B cell (primary cell): Measurements from ENCODE around the gene ALKBH6. TPM values are rescaled to one million over a fixed set of nuclear protein-coding genes. Genes with fewer than 3 reads are reported as not detected.

Source experiments
- ATAC-seq: fragments of 200-7000 bp; cut with Tn5 transposase; one replicate; pipeline ENCODE4 v1.10.0; 2021; ENCODE audit warnings: low read depth, mild to moderate bottlenecking, moderate number of reproducible peaks, moderate library complexity
- CTCF ChIA-PET: fragments of 350-600 bp; sonication (Branson Sonifier 250); formaldehyde crosslinking; loops from one replicate; lab custom pipeline; 2021; ENCODE audit warnings: antibody characterized with exemption, inconsistent platforms; lab: Charles Lee
- POLR2A ChIA-PET: fragments of 350-600 bp; sonication (Branson Sonifier 250); formaldehyde crosslinking; loops from one replicate; lab custom pipeline; 2021; ENCODE audit warnings: antibody characterized with exemption; lab: Charles Lee
- DNase-seq: peaks from one replicate; pipeline ENCODE4 v3.0.0; 2013
- H2AFZ ChIP-seq: 2 replicates; pipeline ENCODE4 v1.6.1; 2012; ENCODE audit warnings: mild to moderate bottlenecking, low read depth, low read length; ENCODE audit not compliant: insufficient read depth, poor library complexity, severe bottlenecking
- H3K27ac ChIP-seq, 2 donors: 1 replicate in 1 of 2; 2 replicates in 1 of 2; pipeline ENCODE4 v1.5.1; 2012 to 2013; ENCODE audit warnings: low read length in 2 of 2, mild to moderate bottlenecking in 2 of 2, moderate library complexity in 1 of 2
- H3K27me3 ChIP-seq, 4 experiments: fragments of 200-600 bp in 1 of 4; sonication (generic) in 1 of 4; replicated peaks in 1 of 4; 1 replicate in 2 of 4; 2 replicates in 2 of 4; pipeline versions ENCODE4 v1.6.1 to v1.7.0; 2013 to 2016; ENCODE audit warnings: low read length in 3 of 4, mild to moderate bottlenecking in 2 of 4, mixed read lengths in 1 of 4, moderate library complexity in 1 of 4; ENCODE audit not compliant: insufficient read depth in 4 of 4, control insufficient read depth in 3 of 4; ENCODE audit errors: control extremely low read depth in 1 of 4
- H3K36me3 ChIP-seq, 2 experiments: replicated peaks in 1 of 2; 1 replicate in 1 of 2; 2 replicates in 1 of 2; pipeline versions ENCODE4 v1.6.1 to v1.7.1; 2013; ENCODE audit warnings: low read length in 1 of 2; ENCODE audit not compliant: insufficient read depth in 2 of 2, control insufficient read depth in 1 of 2; ENCODE audit errors: control extremely low read depth in 1 of 2, extremely low read depth in 1 of 2
- H3K4me1 ChIP-seq, 2 donors: fragments of 200-600 bp in 1 of 2; sonication (generic) in 1 of 2; 1 replicate in 1 of 2; 2 replicates in 1 of 2; pipeline versions ENCODE4 v1.5.1 to v1.6.1; 2013 to 2017; ENCODE audit warnings: low read length in 2 of 2; ENCODE audit not compliant: control insufficient read depth in 2 of 2, insufficient read depth in 2 of 2
- H3K4me2 ChIP-seq: replicated peaks from 2 replicates; pipeline ENCODE3; 2012; ENCODE audit warnings: mild to moderate bottlenecking, low read depth, low read length; ENCODE audit not compliant: poor library complexity, severe bottlenecking
- H3K4me3 ChIP-seq, 5 experiments: fragments of 200-600 bp in 1 of 5; sonication (generic) in 1 of 5; 1 replicate in 3 of 5; 2 replicates in 2 of 5; pipeline versions ENCODE4 v1.5.1 to v1.7.0; 2011 to 2016; ENCODE audit warnings: low read length in 4 of 5, mild to moderate bottlenecking in 4 of 5, low read depth in 2 of 5, control low read depth in 1 of 5, moderate library complexity in 1 of 5; ENCODE audit not compliant: insufficient read depth in 1 of 5; ENCODE audit errors: control extremely low read depth in 1 of 5, extremely low read depth in 1 of 5
- H3K79me2 ChIP-seq: fragments of 200-600 bp; sonication (generic); one replicate; pipeline ENCODE4 v1.6.0; 2016; ENCODE audit warnings: low read length; ENCODE audit not compliant: control insufficient read depth, insufficient read depth
- H3K9ac ChIP-seq: fragments of 200-600 bp; sonication (generic); 2 replicates; pipeline ENCODE4 v1.6.1; 2017; ENCODE audit warnings: mild to moderate bottlenecking, low read length, moderate library complexity
- H3K9me3 ChIP-seq, 3 donors: one replicate each; pipeline versions ENCODE4 v1.6.1 to v1.7.1; 2013; ENCODE audit warnings: low read length in 2 of 3; ENCODE audit not compliant: control insufficient read depth in 2 of 3, insufficient read depth in 1 of 3; ENCODE audit errors: control extremely low read depth in 1 of 3
- H4K20me1 ChIP-seq: 2 replicates; pipeline ENCODE4 v1.6.0; 2012; ENCODE audit warnings: mild to moderate bottlenecking, low read length; ENCODE audit not compliant: insufficient read depth, control insufficient read depth, poor library complexity, severe bottlenecking
- H3K27ac Mint-ChIP-seq: one replicate; pipeline ENCODE4 v1.8.0; 2021; ENCODE audit warnings: mixed read lengths
- H3K27me3 Mint-ChIP-seq: one replicate; pipeline ENCODE4 v1.8.0; 2021; ENCODE audit warnings: mixed read lengths
- H3K4me1 Mint-ChIP-seq: one replicate; pipeline ENCODE4 v1.8.0; 2021; ENCODE audit warnings: mixed read lengths
- H3K4me3 Mint-ChIP-seq: one replicate; pipeline ENCODE4 v1.8.0; 2021; ENCODE audit warnings: mixed read lengths
- H3K9me3 Mint-ChIP-seq: one replicate; pipeline ENCODE4 v1.8.0; 2022; ENCODE audit warnings: mixed read lengths; ENCODE audit not compliant: insufficient read depth
- EZH2 ChIP-seq: IDR thresholded peaks from 2 replicates; pipeline ENCODE4 v1.6.1; 2012; ENCODE audit warnings: borderline replicate concordance, low read depth, mild to moderate bottlenecking, moderate library complexity, low read length; ENCODE audit not compliant: insufficient read depth, poor library complexity, severe bottlenecking
- WGBS: methylation state at CpG from one replicate; pipeline ENCODE4 v1.1.5; 2013; ENCODE audit warnings: missing lambda C conversion rate; ENCODE audit not compliant: insufficient coverage; 5-methylcytosine and 5-hydroxymethylcytosine counted together
- intact Hi-C: fragments of 100-400 bp; cut with micrococcal nuclease; formaldehyde crosslinking; loops from one replicate; pipeline ENCODE4 v1.10.0; 2022
- polyA plus RNA-seq: library from polyadenylated mRNA; depleted of rRNA; stranded (reverse); fragments of >200 nt; gene quantifications from 2 replicates; pipeline ENCODE4 v1.2.3, GENCODE V29; 2012
- total RNA-seq, 2 donors: library from RNA; stranded (reverse); fragments of 120-200 nt in 1 of 2; gene quantifications; 1 replicate in 1 of 2; 2 replicates in 1 of 2; pipeline versions ENCODE4 v1.2.3 to v1.2.4, GENCODE V29; 2013 to 2022
- TF ChIP-seq, protein P1 (sequence below): fragments of 200-600 bp; IDR thresholded peaks from one replicate; pipeline ENCODE4 v1.8.0; 2022; ENCODE audit warnings: antibody characterized with exemption, mild to moderate bottlenecking

The ALKBH6 gene
- total and polyA plus RNA-seq, 2 donors (not counting 1 experiment from before 2014, with no cell fraction given), result 54.5 to 56.5 TPM

DNA sequence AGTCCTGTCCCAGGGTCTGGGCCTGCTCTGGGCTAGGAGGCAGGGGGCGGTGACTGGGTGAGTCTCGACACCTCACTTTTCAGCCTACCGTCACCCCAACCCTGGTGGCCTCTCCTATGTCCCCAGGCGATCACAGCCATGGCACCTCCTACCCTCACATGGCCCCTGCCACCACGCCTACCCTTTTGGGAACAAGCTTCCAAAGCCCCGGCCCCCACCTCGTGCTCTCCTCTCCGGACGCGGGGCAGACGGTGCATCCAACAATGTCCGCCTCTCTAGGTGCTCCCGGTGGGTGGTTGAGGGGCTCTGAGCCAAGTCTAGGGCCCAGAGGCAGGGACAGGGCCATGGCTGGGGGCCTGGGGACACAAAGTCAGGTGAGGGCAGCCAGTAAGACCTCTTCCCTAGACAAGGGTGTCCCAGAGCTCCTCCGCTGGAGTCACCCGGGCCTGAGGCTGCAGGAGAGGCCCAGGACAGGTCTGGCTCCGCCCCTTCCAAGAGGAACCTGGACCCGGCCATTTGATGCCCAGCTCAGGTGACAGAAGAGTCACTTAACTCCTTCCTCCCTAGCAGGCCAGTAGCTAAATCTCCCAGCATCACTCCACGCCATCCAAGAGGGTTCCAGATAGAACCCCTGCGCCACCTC lies 5.6 kb downstream of the ALKBH6 start, which contains the start of gene SYNE4:
SYNE4 (minus strand) TSS at position 478 of the 643 bp plus-strand sequence; CDS start at position 346, 132 bp downstream.
- intact Hi-C loops, result no loop called here
- WGBS, result 82% methylated on average over 19 of the region's 19 CpGs
- TF ChIP-seq, protein P1, sequence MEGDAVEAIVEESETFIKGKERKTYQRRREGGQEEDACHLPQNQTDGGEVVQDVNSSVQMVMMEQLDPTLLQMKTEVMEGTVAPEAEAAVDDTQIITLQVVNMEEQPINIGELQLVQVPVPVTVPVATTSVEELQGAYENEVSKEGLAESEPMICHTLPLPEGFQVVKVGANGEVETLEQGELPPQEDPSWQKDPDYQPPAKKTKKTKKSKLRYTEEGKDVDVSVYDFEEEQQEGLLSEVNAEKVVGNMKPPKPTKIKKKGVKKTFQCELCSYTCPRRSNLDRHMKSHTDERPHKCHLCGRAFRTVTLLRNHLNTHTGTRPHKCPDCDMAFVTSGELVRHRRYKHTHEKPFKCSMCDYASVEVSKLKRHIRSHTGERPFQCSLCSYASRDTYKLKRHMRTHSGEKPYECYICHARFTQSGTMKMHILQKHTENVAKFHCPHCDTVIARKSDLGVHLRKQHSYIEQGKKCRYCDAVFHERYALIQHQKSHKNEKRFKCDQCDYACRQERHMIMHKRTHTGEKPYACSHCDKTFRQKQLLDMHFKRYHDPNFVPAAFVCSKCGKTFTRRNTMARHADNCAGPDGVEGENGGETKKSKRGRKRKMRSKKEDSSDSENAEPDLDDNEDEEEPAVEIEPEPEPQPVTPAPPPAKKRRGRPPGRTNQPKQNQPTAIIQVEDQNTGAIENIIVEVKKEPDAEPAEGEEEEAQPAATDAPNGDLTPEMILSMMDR, result no peak
- TF ChIP-seq EZH2, result no peak
- no peak within 1 kb of the TSS for H3K27ac ChIP-seq
- peaks cover 15% of the 10 kb centered on the region for H3K4me1 Mint-ChIP-seq
- no peak within 1 kb of the TSS for H3K27ac Mint-ChIP-seq
- no peak for ATAC-seq
- POLR2A ChIA-PET, result no interaction called here
- H3K4me3 ChIP-seq, result peak within 1 kb of the TSS in 3 of 5 experiments; percentile 29 to 36 (median 35)
- DNase-seq, result no peak
- H3K27me3 ChIP-seq, result peaks cover 0 to 12% (median 1%) of the 10 kb centered on the region in 4 experiments
- H4K20me1 ChIP-seq, result no peaks in the 10 kb centered on the region
- peak within 1 kb of the TSS; percentile 50 for H3K9ac ChIP-seq
- peak within 1 kb of the TSS; percentile 59 for H2AFZ ChIP-seq
- H3K27me3 Mint-ChIP-seq, result no peaks in the 10 kb centered on the region
- peaks cover 5% of the 10 kb centered on the region for H3K79me2 ChIP-seq
- CTCF ChIA-PET, result no interaction called here
- H3K4me3 Mint-ChIP-seq, result peak within 1 kb of the TSS; percentile 64
- H3K9me3 Mint-ChIP-seq, result no peaks in the 10 kb centered on the region
- no peaks in the 10 kb centered on the region for H3K9me3 ChIP-seq
- H3K4me2 ChIP-seq, result peak within 1 kb of the TSS; percentile 83
- no peaks in the 10 kb centered on the region for H3K36me3 ChIP-seq
- H3K4me1 ChIP-seq, result peaks cover 12 to 16% of the 10 kb centered on the region in 2 donors

GRCh38 chr19:36006955-36007354 lies 7.1 kb downstream of the ALKBH6 start:
- no peak overlapping the region for H3K27ac ChIP-seq
- peaks cover 3% of the 10 kb centered on the region for H3K79me2 ChIP-seq
- Mint-ChIP-seq H3K4me1 (peaks cover 8% of the 10 kb centered on the region), H3K27me3 (no peaks in the 10 kb centered on the region), H3K9me3 (no peaks in the 10 kb centered on the region), H3K4me3 (no peak overlapping the region), H3K27ac (no peak overlapping the region)
- CTCF ChIA-PET, result no interaction called here
- WGBS, result 84% methylated on average over 5 of the region's 5 CpGs
- H3K27me3 ChIP-seq, result peaks cover 0 to 12% (median 1%) of the 10 kb centered on the region in 4 experiments
- no peak overlapping the region for H3K4me2 ChIP-seq
- H3K36me3 ChIP-seq, result no peaks in the 10 kb centered on the region
- H3K4me3 ChIP-seq, result no peak overlapping the region
- TF ChIP-seq EZH2, result no peak
- TF ChIP-seq, protein P1, result no peak
- peaks cover 9 to 11% of the 10 kb centered on the region in 2 donors for H3K4me1 ChIP-seq
- ATAC-seq (no peak), DNase-seq (no peak)
- H3K9me3 ChIP-seq, result no peaks in the 10 kb centered on the region
- H3K9ac ChIP-seq, result no peak overlapping the region
- no peak overlapping the region for H2AFZ ChIP-seq
- POLR2A ChIA-PET, result interaction anchor here (0.6 kb wide), 1 partner anchor 205 kb away, joined by 3 read pairs; no protein-coding TSS in a partner anchor
- H4K20me1 ChIP-seq, result no peaks in the 10 kb centered on the region
- intact Hi-C loops, result no loop called here
